WTC11 (cell line): ENCODE measurements around the gene DPYSL3. TPM values are rescaled to one million over a fixed set of nuclear protein-coding genes. Genes with fewer than 3 reads are reported as not detected.

Experiments
- ATAC-seq: fragments of 200-7000 bp; cut with Tn5 transposase; 2 replicates; pipeline ENCODE4 v1.10.0; 2021; ENCODE audit warnings: mild to moderate bottlenecking, moderate library complexity
- CTCF ChIA-PET: fragments of 300-600 bp; sonication (Branson Sonifier 250); formaldehyde crosslinking; loops from one replicate; lab custom pipeline; 2021; ENCODE audit warnings: antibody characterized with exemption; lab: Charles Lee
- POLR2A ChIA-PET: fragments of 350-600 bp; sonication (Branson Sonifier 250); formaldehyde crosslinking; loops from one replicate; lab custom pipeline; 2021; ENCODE audit warnings: antibody characterized with exemption; lab: Charles Lee
- DNase-seq: peaks from one replicate; pipeline ENCODE4 v3.0.0; 2021; ENCODE audit warnings: low spot score
- H3K27ac Mint-ChIP-seq: 2 replicates; pipeline ENCODE4 v1.8.0; 2021; ENCODE audit warnings: mixed read lengths
- H3K27me3 Mint-ChIP-seq: 2 replicates; pipeline ENCODE4 v1.8.0; 2021; ENCODE audit warnings: low read depth, mild to moderate bottlenecking, moderate library complexity, mixed read lengths
- H3K36me3 Mint-ChIP-seq: 2 replicates; pipeline ENCODE4 v1.8.0; 2021; ENCODE audit warnings: mixed read lengths
- H3K4me1 Mint-ChIP-seq: 2 replicates; pipeline ENCODE4 v1.8.0; 2022; ENCODE audit warnings: mixed read lengths
- H3K4me3 Mint-ChIP-seq: 2 replicates; pipeline ENCODE4 v1.8.0; 2021; ENCODE audit warnings: mild to moderate bottlenecking, moderate library complexity, mixed read lengths
- H3K9me3 Mint-ChIP-seq: 2 replicates; pipeline ENCODE4 v1.8.0; 2021; ENCODE audit warnings: mixed read lengths
- FOXK1 ChIP-seq: sonication (generic); formaldehyde crosslinking; IDR thresholded peaks from 2 replicates; pipeline ENCODE4 v1.8.0; 2022; ENCODE audit warnings: mild to moderate bottlenecking, moderate library complexity, missing genetic modification reagents
- FOXP1 ChIP-seq: sonication (generic); formaldehyde crosslinking; IDR thresholded peaks from 2 replicates; pipeline ENCODE4 v1.8.0; 2022; ENCODE audit warnings: missing genetic modification reagents, mild to moderate bottlenecking, moderate library complexity, borderline replicate concordance
- FOXP4 ChIP-seq: sonication (generic); formaldehyde crosslinking; IDR thresholded peaks from 2 replicates; pipeline ENCODE4 v1.8.0; 2022; ENCODE audit warnings: mild to moderate bottlenecking, missing genetic modification reagents
- NFATC4 ChIP-seq: fragments of 250-450 bp; sonication (Bioruptor Pico); IDR thresholded peaks from 2 replicates; pipeline ENCODE4 v1.9.0; 2021; ENCODE audit warnings: mild to moderate bottlenecking
- NR2C2 ChIP-seq: sonication (generic); formaldehyde crosslinking; IDR thresholded peaks from 2 replicates; pipeline ENCODE4 v1.8.0; 2022; ENCODE audit warnings: mild to moderate bottlenecking, missing genetic modification reagents
- RORB ChIP-seq: fragments of 250-450 bp; sonication (Bioruptor Pico); IDR thresholded peaks from 2 replicates; pipeline ENCODE4 v1.9.0; 2021; ENCODE audit warnings: mild to moderate bottlenecking
- SOX15 ChIP-seq: fragments of 250-450 bp; sonication (Bioruptor Pico); IDR thresholded peaks from 2 replicates; pipeline ENCODE4 v1.9.0; 2021; ENCODE audit warnings: mild to moderate bottlenecking
- TP53 ChIP-seq: sonication (generic); formaldehyde crosslinking; IDR thresholded peaks from 2 replicates; pipeline ENCODE4 v1.8.1; 2023; ENCODE audit warnings: mild to moderate bottlenecking, missing genetic modification reagents
- ZBTB21 ChIP-seq: sonication (generic); formaldehyde crosslinking; IDR thresholded peaks from 2 replicates; pipeline ENCODE4 v1.8.1; 2023; ENCODE audit warnings: mild to moderate bottlenecking, missing genetic modification reagents, borderline replicate concordance
- ZNF232 ChIP-seq: sonication (generic); formaldehyde crosslinking; IDR thresholded peaks from 2 replicates; pipeline ENCODE4 v1.8.0; 2022; ENCODE audit warnings: mild to moderate bottlenecking, missing genetic modification reagents
- total RNA-seq: library from RNA; stranded (reverse); gene quantifications from 3 replicates; pipeline ENCODE4 v1.2.3, GENCODE V29; 2021
- TF ChIP-seq, protein P1 (sequence below): sonication (generic); formaldehyde crosslinking; IDR thresholded peaks from 2 replicates; pipeline ENCODE4 v1.8.1; 2023; ENCODE audit warnings: mild to moderate bottlenecking, missing genetic modification reagents
- TF ChIP-seq, protein P2 (sequence below): sonication (generic); formaldehyde crosslinking; IDR thresholded peaks from 2 replicates; pipeline ENCODE4 v1.8.0; 2022; ENCODE audit warnings: missing genetic modification reagents
- TF ChIP-seq, protein P3 (sequence below): sonication (generic); formaldehyde crosslinking; IDR thresholded peaks from 2 replicates; pipeline ENCODE4 v1.8.1; 2022; ENCODE audit warnings: low read depth, mild to moderate bottlenecking, moderate library complexity, missing genetic modification reagents, borderline replicate concordance
- TF ChIP-seq, protein P4 (sequence below): sonication (generic); formaldehyde crosslinking; IDR thresholded peaks from 2 replicates; pipeline ENCODE4 v1.8.1; 2023; ENCODE audit warnings: mild to moderate bottlenecking, missing genetic modification reagents, moderate library complexity

DPYSL3 gene
- total RNA-seq, 1 experiment from 2014 or later = 358 TPM

DNA sequence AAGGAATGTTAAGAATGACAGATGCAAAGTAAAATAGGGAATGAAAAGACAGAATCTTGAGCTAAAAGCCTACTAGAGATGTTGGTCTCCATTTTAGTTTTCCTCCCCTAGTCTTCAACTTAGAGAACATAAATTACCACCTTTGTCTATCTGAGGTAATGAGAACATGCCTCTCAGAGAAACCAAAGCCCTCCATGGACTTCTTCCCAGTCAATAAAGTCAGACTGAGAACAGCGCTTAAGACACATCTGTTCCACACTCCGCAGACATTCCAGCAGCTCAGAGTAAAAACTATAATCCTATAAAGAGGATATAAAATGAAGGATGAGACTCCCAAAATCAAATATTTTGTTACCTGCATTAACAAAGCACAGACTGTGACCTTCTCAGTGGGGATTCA, 79.2 kb downstream of the DPYSL3 start:
- ChIA-PET POLR2A (no interaction called here), CTCF (interaction anchor here (1.0 to 1.2 kb wide), 2 partner anchors 20 to 148 kb away, joined by 3 to 5 read pairs; no protein-coding TSS in a partner anchor)
- Mint-ChIP-seq H3K36me3 (peaks cover 17% of the 10 kb centered on the region), H3K27ac (peak overlapping the region; percentile 86), H3K4me1 (peaks cover 59% of the 10 kb centered on the region), H3K4me3 (no peak overlapping the region), H3K27me3 (no peaks in the 10 kb centered on the region), H3K9me3 (no peaks in the 10 kb centered on the region)
- ATAC-seq (no peak), DNase-seq (no peak)
- TF ChIP-seq, protein P1, sequence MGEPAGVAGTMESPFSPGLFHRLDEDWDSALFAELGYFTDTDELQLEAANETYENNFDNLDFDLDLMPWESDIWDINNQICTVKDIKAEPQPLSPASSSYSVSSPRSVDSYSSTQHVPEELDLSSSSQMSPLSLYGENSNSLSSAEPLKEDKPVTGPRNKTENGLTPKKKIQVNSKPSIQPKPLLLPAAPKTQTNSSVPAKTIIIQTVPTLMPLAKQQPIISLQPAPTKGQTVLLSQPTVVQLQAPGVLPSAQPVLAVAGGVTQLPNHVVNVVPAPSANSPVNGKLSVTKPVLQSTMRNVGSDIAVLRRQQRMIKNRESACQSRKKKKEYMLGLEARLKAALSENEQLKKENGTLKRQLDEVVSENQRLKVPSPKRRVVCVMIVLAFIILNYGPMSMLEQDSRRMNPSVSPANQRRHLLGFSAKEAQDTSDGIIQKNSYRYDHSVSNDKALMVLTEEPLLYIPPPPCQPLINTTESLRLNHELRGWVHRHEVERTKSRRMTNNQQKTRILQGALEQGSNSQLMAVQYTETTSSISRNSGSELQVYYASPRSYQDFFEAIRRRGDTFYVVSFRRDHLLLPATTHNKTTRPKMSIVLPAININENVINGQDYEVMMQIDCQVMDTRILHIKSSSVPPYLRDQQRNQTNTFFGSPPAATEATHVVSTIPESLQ (CRISPR knock-in tag) = no peak
- no peak for TF ChIP-seq FOXP1 (CRISPR knock-in tag)
- no peak for TF ChIP-seq SOX15 (CRISPR knock-in tag)
- TF ChIP-seq, protein P2, sequence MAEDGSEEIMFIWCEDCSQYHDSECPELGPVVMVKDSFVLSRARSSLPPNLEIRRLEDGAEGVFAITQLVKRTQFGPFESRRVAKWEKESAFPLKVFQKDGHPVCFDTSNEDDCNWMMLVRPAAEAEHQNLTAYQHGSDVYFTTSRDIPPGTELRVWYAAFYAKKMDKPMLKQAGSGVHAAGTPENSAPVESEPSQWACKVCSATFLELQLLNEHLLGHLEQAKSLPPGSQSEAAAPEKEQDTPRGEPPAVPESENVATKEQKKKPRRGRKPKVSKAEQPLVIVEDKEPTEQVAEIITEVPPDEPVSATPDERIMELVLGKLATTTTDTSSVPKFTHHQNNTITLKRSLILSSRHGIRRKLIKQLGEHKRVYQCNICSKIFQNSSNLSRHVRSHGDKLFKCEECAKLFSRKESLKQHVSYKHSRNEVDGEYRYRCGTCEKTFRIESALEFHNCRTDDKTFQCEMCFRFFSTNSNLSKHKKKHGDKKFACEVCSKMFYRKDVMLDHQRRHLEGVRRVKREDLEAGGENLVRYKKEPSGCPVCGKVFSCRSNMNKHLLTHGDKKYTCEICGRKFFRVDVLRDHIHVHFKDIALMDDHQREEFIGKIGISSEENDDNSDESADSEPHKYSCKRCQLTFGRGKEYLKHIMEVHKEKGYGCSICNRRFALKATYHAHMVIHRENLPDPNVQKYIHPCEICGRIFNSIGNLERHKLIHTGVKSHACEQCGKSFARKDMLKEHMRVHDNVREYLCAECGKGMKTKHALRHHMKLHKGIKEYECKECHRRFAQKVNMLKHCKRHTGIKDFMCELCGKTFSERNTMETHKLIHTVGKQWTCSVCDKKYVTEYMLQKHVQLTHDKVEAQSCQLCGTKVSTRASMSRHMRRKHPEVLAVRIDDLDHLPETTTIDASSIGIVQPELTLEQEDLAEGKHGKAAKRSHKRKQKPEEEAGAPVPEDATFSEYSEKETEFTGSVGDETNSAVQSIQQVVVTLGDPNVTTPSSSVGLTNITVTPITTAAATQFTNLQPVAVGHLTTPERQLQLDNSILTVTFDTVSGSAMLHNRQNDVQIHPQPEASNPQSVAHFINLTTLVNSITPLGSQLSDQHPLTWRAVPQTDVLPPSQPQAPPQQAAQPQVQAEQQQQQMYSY = no peak
- no peak for TF ChIP-seq FOXK1 (CRISPR knock-in tag)
- TF ChIP-seq TP53 (CRISPR knock-in tag) = no peak
- no peak for TF ChIP-seq RORB (CRISPR knock-in tag)
- TF ChIP-seq, protein P3, sequence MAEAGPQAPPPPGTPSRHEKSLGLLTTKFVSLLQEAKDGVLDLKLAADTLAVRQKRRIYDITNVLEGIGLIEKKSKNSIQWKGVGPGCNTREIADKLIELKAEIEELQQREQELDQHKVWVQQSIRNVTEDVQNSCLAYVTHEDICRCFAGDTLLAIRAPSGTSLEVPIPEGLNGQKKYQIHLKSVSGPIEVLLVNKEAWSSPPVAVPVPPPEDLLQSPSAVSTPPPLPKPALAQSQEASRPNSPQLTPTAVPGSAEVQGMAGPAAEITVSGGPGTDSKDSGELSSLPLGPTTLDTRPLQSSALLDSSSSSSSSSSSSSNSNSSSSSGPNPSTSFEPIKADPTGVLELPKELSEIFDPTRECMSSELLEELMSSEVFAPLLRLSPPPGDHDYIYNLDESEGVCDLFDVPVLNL (CRISPR knock-in tag) = no peak
- TF ChIP-seq FOXP4 = no peak

GRCh38 chr5:147427521-147428401, 82.1 kb downstream of the DPYSL3 start:
- no peak overlapping the region for H3K4me3 Mint-ChIP-seq
- TF ChIP-seq NR2C2 (CRISPR knock-in tag) = no peak
- TF ChIP-seq NFATC4 = no peak
- TF ChIP-seq, protein P4, sequence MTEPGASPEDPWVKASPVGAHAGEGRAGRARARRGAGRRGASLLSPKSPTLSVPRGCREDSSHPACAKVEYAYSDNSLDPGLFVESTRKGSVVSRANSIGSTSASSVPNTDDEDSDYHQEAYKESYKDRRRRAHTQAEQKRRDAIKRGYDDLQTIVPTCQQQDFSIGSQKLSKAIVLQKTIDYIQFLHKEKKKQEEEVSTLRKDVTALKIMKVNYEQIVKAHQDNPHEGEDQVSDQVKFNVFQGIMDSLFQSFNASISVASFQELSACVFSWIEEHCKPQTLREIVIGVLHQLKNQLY = no peak
- TF ChIP-seq ZBTB21 (CRISPR knock-in tag) = no peak
- TF ChIP-seq ZNF232 (CRISPR knock-in tag) = no peak
- TF ChIP-seq FOXP1 (CRISPR knock-in tag) = no peak
- H3K36me3 Mint-ChIP-seq = peaks cover 41% of the 10 kb centered on the region
- ATAC-seq (no peak), DNase-seq (no peak)
- H3K9me3 Mint-ChIP-seq = no peaks in the 10 kb centered on the region
- peak overlapping the region; percentile 46 for H3K27ac Mint-ChIP-seq
- peaks cover 39% of the 10 kb centered on the region for H3K4me1 Mint-ChIP-seq
- no peaks in the 10 kb centered on the region for H3K27me3 Mint-ChIP-seq
- ChIA-PET POLR2A (no interaction called here), CTCF (interaction anchor here (1.0 kb wide), 1 partner anchor 149 kb away, joined by 3 read pairs; no protein-coding TSS in a partner anchor)
